ENCODE measurements around the gene OR56A3.
"Not testable (repeated sequence)": the region's sequence is repeated elsewhere in the genome, so short reads cannot be mapped to it uniquely, and the experiment has no call there.

Gene OR56A3

GRCh38 chr11:5941951-5942350 is at the start of gene OR56A3:
Gene OR56A3, plus strand, starts transcription at chr11:5942251. Its CDS starts 5,096 bp downstream, at chr11:5947347.
- DNase-seq, result no peak

- no peak for DNase-seq
Observed at GRCh38 chr11:5892908-5893307, 49.1 kb upstream of the OR56A3 start, which contains the start of gene OR52E5. Gene OR52E5, plus strand, starts transcription at chr11:5893208. Its CDS starts 7,569 bp downstream, at chr11:5900777.

GRCh38 chr11:5899534-5899933 is 42.5 kb upstream of the OR56A3 start:
- no peak for DNase-seq

GRCh38 chr11:5910540-5910939 is 31.5 kb upstream of the OR56A3 start:
- no peak for DNase-seq

GRCh38 chr11:5922749-5923426 is 19.2 kb upstream of the OR56A3 start:
- no peak for DNase-seq

GRCh38 chr11:5923427-5923776 is 18.6 kb upstream of the OR56A3 start:
- DNase-seq, result no peak

- no peak for DNase-seq
Observed at GRCh38 chr11:5923794-5924193, 18.3 kb upstream of the OR56A3 start.

- no peak for DNase-seq
Observed at GRCh38 chr11:5928271-5928670, 13.8 kb upstream of the OR56A3 start.

GRCh38 chr11:5928811-5929210 is 13.2 kb upstream of the OR56A3 start:
- DNase-seq, result no peak

GRCh38 chr11:5929571-5930368 is 12.3 kb upstream of the OR56A3 start:
- no peak for DNase-seq

- no peak for DNase-seq
Observed at GRCh38 chr11:5930614-5931013, 11.4 kb upstream of the OR56A3 start.

GRCh38 chr11:5931061-5931460 is 11.0 kb upstream of the OR56A3 start:
- no peak for DNase-seq

GRCh38 chr11:5932671-5933070 is 9.4 kb upstream of the OR56A3 start:
- DNase-seq, result no peak

GRCh38 chr11:5933116-5933515 is 8.9 kb upstream of the OR56A3 start:
- no peak for DNase-seq

- peak; percentile 56 for DNase-seq
Observed at GRCh38 chr11:5937868-5938602, 4.0 kb upstream of the OR56A3 start.

- peak; percentile 62 for DNase-seq
Observed at GRCh38 chr11:5938603-5938965, 3.5 kb upstream of the OR56A3 start.

GRCh38 chr11:5940748-5941147 is 1.3 kb upstream of the OR56A3 start:
- DNase-seq, result no peak

GRCh38 chr11:5955586-5955985 is 13.5 kb downstream of the OR56A3 start:
- DNase-seq, result no peak

GRCh38 chr11:5960704-5961320 is 18.8 kb downstream of the OR56A3 start:
- not testable (repeated sequence) for DNase-seq

GRCh38 chr11:5966958-5967357 is 24.9 kb downstream of the OR56A3 start:
- no peak for DNase-seq

GRCh38 chr11:5967708-5968107 is 25.7 kb downstream of the OR56A3 start:
- DNase-seq, result no peak

- DNase-seq, result no peak
Observed at GRCh38 chr11:5968394-5968793, 26.3 kb downstream of the OR56A3 start, which contains the start of gene OR56A5. Gene OR56A5, minus strand, starts transcription at chr11:5968494. Its CDS starts 0 bp downstream, at chr11:5968494.

GRCh38 chr11:5973530-5973929 is 31.5 kb downstream of the OR56A3 start:
- DNase-seq, result no peak

All from NCI-H146 (cell line).